GM23338 (cell line): ENCODE data around the gene PLEKHS1.

Experiments
- CREB1 ChIP-seq: fragments of 250-450 bp; sonication (Bioruptor Pico); IDR thresholded peaks from 2 replicates; pipeline ENCODE4 v1.5.0; 2020; ENCODE audit warnings: low read depth, mild to moderate bottlenecking, moderate library complexity
- EZH2 ChIP-seq: fragments of 200-600 bp; sonication (generic); IDR thresholded peaks from one replicate; pipeline ENCODE4 v1.8.0; 2017; ENCODE audit warnings: antibody characterized with exemption, mild to moderate bottlenecking, low read depth; ENCODE audit not compliant: unreplicated experiment
- EZH2phosphoT487 ChIP-seq: fragments of 200-600 bp; sonication (generic); IDR thresholded peaks from one replicate; pipeline ENCODE4 v1.8.1; 2018; ENCODE audit warnings: antibody characterized with exemption; ENCODE audit not compliant: unreplicated experiment
- NANOG ChIP-seq: IDR thresholded peaks from 2 replicates; pipeline ENCODE4 v1.6.1; 2016; ENCODE audit warnings: antibody characterized with exemption, borderline replicate concordance
- POLR2AphosphoS5 ChIP-seq: IDR thresholded peaks from 2 replicates; pipeline ENCODE4 v1.6.1; 2016; ENCODE audit warnings: antibody characterized with exemption, low read depth
- REST ChIP-seq: IDR thresholded peaks from one replicate; pipeline ENCODE4 v1.6.1; 2018; ENCODE audit warnings: antibody characterized with exemption; ENCODE audit not compliant: unreplicated experiment
- STAT1 ChIP-seq: IDR thresholded peaks from one replicate; pipeline ENCODE4 v1.6.1; 2016; ENCODE audit warnings: antibody characterized with exemption; ENCODE audit not compliant: unreplicated experiment
- TF ChIP-seq, protein P1 (sequence below), 2 experiments: fragments of 200-600 bp in 1 of 2; sonication (generic) in 1 of 2; conservative IDR thresholded peaks; 2 replicates each; pipeline versions ENCODE4 v1.5.1 to v1.6.1; 2016 to 2017; ENCODE audit warnings: antibody characterized with exemption in 2 of 2, low read depth in 2 of 2, mild to moderate bottlenecking in 2 of 2, moderate library complexity in 1 of 2
- TF ChIP-seq, protein P2 (sequence below): IDR thresholded peaks from 2 replicates; pipeline ENCODE4 v1.6.1; 2016; ENCODE audit warnings: antibody characterized with exemption

- TF ChIP-seq, protein P1, sequence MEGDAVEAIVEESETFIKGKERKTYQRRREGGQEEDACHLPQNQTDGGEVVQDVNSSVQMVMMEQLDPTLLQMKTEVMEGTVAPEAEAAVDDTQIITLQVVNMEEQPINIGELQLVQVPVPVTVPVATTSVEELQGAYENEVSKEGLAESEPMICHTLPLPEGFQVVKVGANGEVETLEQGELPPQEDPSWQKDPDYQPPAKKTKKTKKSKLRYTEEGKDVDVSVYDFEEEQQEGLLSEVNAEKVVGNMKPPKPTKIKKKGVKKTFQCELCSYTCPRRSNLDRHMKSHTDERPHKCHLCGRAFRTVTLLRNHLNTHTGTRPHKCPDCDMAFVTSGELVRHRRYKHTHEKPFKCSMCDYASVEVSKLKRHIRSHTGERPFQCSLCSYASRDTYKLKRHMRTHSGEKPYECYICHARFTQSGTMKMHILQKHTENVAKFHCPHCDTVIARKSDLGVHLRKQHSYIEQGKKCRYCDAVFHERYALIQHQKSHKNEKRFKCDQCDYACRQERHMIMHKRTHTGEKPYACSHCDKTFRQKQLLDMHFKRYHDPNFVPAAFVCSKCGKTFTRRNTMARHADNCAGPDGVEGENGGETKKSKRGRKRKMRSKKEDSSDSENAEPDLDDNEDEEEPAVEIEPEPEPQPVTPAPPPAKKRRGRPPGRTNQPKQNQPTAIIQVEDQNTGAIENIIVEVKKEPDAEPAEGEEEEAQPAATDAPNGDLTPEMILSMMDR (conservative IDR thresholded peaks at IDR 0.05; ENCODE audit: low read depth in 2 of 2): no peak
- TF ChIP-seq EZH2 (no peak), EZH2phosphoT487 (no peak), POLR2AphosphoS5 (no peak), REST (no peak), CREB1 (CRISPR knock-in tag) (no peak), NANOG (no peak), STAT1 (no peak)
- TF ChIP-seq, protein P2, sequence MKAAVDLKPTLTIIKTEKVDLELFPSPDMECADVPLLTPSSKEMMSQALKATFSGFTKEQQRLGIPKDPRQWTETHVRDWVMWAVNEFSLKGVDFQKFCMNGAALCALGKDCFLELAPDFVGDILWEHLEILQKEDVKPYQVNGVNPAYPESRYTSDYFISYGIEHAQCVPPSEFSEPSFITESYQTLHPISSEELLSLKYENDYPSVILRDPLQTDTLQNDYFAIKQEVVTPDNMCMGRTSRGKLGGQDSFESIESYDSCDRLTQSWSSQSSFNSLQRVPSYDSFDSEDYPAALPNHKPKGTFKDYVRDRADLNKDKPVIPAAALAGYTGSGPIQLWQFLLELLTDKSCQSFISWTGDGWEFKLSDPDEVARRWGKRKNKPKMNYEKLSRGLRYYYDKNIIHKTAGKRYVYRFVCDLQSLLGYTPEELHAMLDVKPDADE: no peak
Observed at GRCh38 chr10:113732160-113732881, 19.2 kb upstream of the PLEKHS1 start.
